A549 (cell line): ENCODE measurements around the gene RBM26.
"Not testable (repeated sequence)": the region's sequence is repeated elsewhere in the genome, so short reads cannot be mapped to it uniquely, and the experiment has no call there.

ENCODE experiments used
- JUN ChIP-seq, 2 experiments: fragments of >200 bp; sonication (Bioruptor Twin); formaldehyde crosslinking; IDR thresholded peaks; 2 replicates in 1 of 2; 3 replicates in 1 of 2; pipeline ENCODE4 v1.6.1; 2016 to 2017
- JUNB ChIP-seq: fragments of >200 bp; sonication (Bioruptor Twin); formaldehyde crosslinking; IDR thresholded peaks from 2 replicates; pipeline ENCODE4 v1.6.1; 2016
- MAFK ChIP-seq: fragments of 450-650 bp; IDR thresholded peaks from 2 replicates; pipeline ENCODE4 v1.6.1; 2014; ENCODE audit not compliant: partially characterized antibody
- PBX3 ChIP-seq: IDR thresholded peaks from 2 replicates; pipeline ENCODE4 v1.6.1; 2012
- POLR2A ChIP-seq: IDR thresholded peaks from 2 replicates; pipeline ENCODE4 v1.6.1; 2012; ENCODE audit warnings: mild to moderate bottlenecking, low read length
- RFX5 ChIP-seq: fragments of 450-650 bp; IDR thresholded peaks from 2 replicates; pipeline ENCODE4 v1.7.1; 2014; ENCODE audit warnings: antibody characterized with exemption, mild to moderate bottlenecking, moderate library complexity
- TF ChIP-seq, protein P1 (sequence below): fragments of >200 bp; sonication (Bioruptor Twin); formaldehyde crosslinking; IDR thresholded peaks from 3 replicates; pipeline ENCODE4 v1.5.1; 2016
- TF ChIP-seq, protein P2 (sequence below): fragments of 200-600 bp; sonication (generic); IDR thresholded peaks from 2 replicates; pipeline ENCODE4 v1.6.1; 2016; ENCODE audit warnings: antibody characterized with exemption, mild to moderate bottlenecking, moderate library complexity

DNA sequence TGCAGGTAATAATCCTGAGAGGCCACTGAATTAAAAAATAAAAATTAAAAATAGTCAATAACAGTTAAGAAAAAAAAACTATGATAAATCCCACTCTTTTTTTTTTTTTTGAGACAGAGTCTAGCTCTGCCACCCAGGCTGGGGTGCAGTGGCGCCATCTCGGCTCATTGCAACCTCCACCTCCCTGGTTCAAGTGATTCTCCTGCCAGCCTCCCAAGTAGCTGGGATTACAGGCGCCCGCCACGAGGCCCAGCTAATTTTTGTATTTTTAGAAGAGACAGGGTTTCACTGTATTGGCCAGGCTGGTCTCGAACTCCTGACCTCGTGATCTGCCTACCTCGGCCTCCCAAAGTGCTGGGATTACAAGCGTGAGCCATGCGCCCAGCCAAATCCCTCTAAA lies 56.4 kb downstream of the RBM26 start:
- TF ChIP-seq, protein P1, sequence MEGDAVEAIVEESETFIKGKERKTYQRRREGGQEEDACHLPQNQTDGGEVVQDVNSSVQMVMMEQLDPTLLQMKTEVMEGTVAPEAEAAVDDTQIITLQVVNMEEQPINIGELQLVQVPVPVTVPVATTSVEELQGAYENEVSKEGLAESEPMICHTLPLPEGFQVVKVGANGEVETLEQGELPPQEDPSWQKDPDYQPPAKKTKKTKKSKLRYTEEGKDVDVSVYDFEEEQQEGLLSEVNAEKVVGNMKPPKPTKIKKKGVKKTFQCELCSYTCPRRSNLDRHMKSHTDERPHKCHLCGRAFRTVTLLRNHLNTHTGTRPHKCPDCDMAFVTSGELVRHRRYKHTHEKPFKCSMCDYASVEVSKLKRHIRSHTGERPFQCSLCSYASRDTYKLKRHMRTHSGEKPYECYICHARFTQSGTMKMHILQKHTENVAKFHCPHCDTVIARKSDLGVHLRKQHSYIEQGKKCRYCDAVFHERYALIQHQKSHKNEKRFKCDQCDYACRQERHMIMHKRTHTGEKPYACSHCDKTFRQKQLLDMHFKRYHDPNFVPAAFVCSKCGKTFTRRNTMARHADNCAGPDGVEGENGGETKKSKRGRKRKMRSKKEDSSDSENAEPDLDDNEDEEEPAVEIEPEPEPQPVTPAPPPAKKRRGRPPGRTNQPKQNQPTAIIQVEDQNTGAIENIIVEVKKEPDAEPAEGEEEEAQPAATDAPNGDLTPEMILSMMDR: not testable (repeated sequence)
- TF ChIP-seq RFX5; MAFK; POLR2A; JUNB; PBX3; JUN (IDR thresholded peaks at IDR 0.05): not testable (repeated sequence)
- TF ChIP-seq, protein P2, sequence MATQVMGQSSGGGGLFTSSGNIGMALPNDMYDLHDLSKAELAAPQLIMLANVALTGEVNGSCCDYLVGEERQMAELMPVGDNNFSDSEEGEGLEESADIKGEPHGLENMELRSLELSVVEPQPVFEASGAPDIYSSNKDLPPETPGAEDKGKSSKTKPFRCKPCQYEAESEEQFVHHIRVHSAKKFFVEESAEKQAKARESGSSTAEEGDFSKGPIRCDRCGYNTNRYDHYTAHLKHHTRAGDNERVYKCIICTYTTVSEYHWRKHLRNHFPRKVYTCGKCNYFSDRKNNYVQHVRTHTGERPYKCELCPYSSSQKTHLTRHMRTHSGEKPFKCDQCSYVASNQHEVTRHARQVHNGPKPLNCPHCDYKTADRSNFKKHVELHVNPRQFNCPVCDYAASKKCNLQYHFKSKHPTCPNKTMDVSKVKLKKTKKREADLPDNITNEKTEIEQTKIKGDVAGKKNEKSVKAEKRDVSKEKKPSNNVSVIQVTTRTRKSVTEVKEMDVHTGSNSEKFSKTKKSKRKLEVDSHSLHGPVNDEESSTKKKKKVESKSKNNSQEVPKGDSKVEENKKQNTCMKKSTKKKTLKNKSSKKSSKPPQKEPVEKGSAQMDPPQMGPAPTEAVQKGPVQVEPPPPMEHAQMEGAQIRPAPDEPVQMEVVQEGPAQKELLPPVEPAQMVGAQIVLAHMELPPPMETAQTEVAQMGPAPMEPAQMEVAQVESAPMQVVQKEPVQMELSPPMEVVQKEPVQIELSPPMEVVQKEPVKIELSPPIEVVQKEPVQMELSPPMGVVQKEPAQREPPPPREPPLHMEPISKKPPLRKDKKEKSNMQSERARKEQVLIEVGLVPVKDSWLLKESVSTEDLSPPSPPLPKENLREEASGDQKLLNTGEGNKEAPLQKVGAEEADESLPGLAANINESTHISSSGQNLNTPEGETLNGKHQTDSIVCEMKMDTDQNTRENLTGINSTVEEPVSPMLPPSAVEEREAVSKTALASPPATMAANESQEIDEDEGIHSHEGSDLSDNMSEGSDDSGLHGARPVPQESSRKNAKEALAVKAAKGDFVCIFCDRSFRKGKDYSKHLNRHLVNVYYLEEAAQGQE: not testable (repeated sequence)
